HepG2 (cell line): ENCODE data around the gene SLC38A8. TPM values are rescaled to one million over a fixed set of nuclear protein-coding genes. Genes with fewer than 3 reads are reported as not detected.

Experiments
- ATAC-seq: fragments of 200-7000 bp; cut with Tn5 transposase; 3 replicates; pipeline ENCODE4 v1.9.1; 2020; ENCODE audit warnings: mild to moderate bottlenecking, moderate library complexity
- BruUV-seq: library from RNA; stranded (reverse); fragments of 400-500 nt; replicated peaks from 2 replicates; lab custom pipeline; 2021; lab: Mats Ljungman, UMichigan
- CTCF ChIA-PET: fragments of 300-600 bp; formaldehyde crosslinking; extraction: SDS; loops from one replicate; lab custom pipeline; 2021; ENCODE audit warnings: low total read pairs, inconsistent platforms, low intra/inter-chr PET ratio; lab: Yijun Ruan, JAX
- POLR2A ChIA-PET: fragments of 350-600 bp; sonication (Branson Sonifier 250); formaldehyde crosslinking; loops from one replicate; lab custom pipeline; 2020; ENCODE audit warnings: antibody characterized with exemption, inconsistent platforms; lab: Yijun Ruan, JAX
- DNase-seq: peaks from one replicate; pipeline ENCODE4 v3.0.0-alpha.2; 2015; ENCODE audit warnings: low spot score
- FAIRE-seq: peaks from 3 replicates; lab custom pipeline; 2011; peaks lifted over from hg19 to GRCh38; lab: Jason Lieb, UNC
- H2AFZ ChIP-seq: one replicate; pipeline ENCODE4 v1.6.1; 2011; ENCODE audit warnings: low read length, inconsistent platforms
- H3K27ac ChIP-seq: fragments of 300-600 bp; 3 replicates; pipeline ENCODE4 v1.8.0; 2011; ENCODE audit warnings: mixed run types, mild to moderate bottlenecking, mixed read lengths, low read length, inconsistent platforms; ENCODE audit not compliant: insufficient read depth; ENCODE audit errors: extremely low read length
- H3K27me3 ChIP-seq, 2 experiments: fragments of 200-600 bp in 1 of 2; 2 replicates in 1 of 2; 3 replicates in 1 of 2; pipeline versions ENCODE4 v1.6.0 to v1.8.0; 2011; ENCODE audit warnings: low read length in 2 of 2, mild to moderate bottlenecking in 2 of 2, moderate library complexity in 2 of 2, inconsistent platforms in 1 of 2; ENCODE audit not compliant: insufficient read depth in 2 of 2, control insufficient read depth in 1 of 2
- H3K36me3 ChIP-seq, 2 experiments: fragments of 200-600 bp in 1 of 2; replicated peaks in 1 of 2; 2 replicates in 1 of 2; 3 replicates in 1 of 2; pipeline versions ENCODE4 v1.5.1 to v1.8.0; 2011; ENCODE audit warnings: low read length in 2 of 2, inconsistent platforms in 1 of 2; ENCODE audit not compliant: insufficient read depth in 2 of 2, control insufficient read depth in 1 of 2
- H3K4me1 ChIP-seq: 2 replicates; pipeline ENCODE4 v1.5.1; 2012; ENCODE audit warnings: low read length, inconsistent platforms; ENCODE audit not compliant: insufficient read depth
- H3K4me2 ChIP-seq: 2 replicates; pipeline ENCODE4 v1.6.0; 2011; ENCODE audit warnings: low read depth, low read length, inconsistent platforms
- H3K4me3 ChIP-seq, 3 experiments: fragments of 200-600 bp in 1 of 3; sonication (generic), shearing (Covaris generic) in 1 of 3; replicated peaks in 1 of 3; 2 replicates each; pipeline ENCODE4 v1.5.1; 2011 to 2016; ENCODE audit warnings: low read length in 3 of 3, inconsistent platforms in 2 of 3, low read depth in 2 of 3, mild to moderate bottlenecking in 2 of 3, control low read depth in 1 of 3, mixed read lengths in 1 of 3; ENCODE audit not compliant: insufficient read depth in 1 of 3
- H3K79me2 ChIP-seq: one replicate; pipeline ENCODE4 v1.6.1; 2011; ENCODE audit warnings: low read length, inconsistent platforms; ENCODE audit not compliant: insufficient read depth
- H3K9ac ChIP-seq: 2 replicates; pipeline ENCODE4 v1.6.0; 2011; ENCODE audit warnings: mild to moderate bottlenecking, low read depth, low read length, inconsistent platforms; ENCODE audit not compliant: insufficient read depth
- H3K9me3 ChIP-seq: 2 replicates; pipeline ENCODE4 v1.5.1; 2012; ENCODE audit warnings: mild to moderate bottlenecking, low read length
- H4K20me1 ChIP-seq: 2 replicates; pipeline ENCODE4 v1.6.0; 2011; ENCODE audit warnings: inconsistent platforms, mild to moderate bottlenecking, low read length, moderate library complexity; ENCODE audit not compliant: insufficient read depth
- BCL6 ChIP-seq: IDR thresholded peaks from 2 replicates; pipeline ENCODE4 v1.6.1; 2016; ENCODE audit warnings: missing genetic modification reagents, missing compliant biosample characterization
- CEBPG ChIP-seq: IDR thresholded peaks from 2 replicates; pipeline ENCODE4 v1.6.1; 2016
- GABPB1 ChIP-seq: IDR thresholded peaks from 2 replicates; pipeline ENCODE4 v1.6.1; 2016; ENCODE audit warnings: mild to moderate bottlenecking, missing genetic modification reagents, moderate library complexity, missing compliant biosample characterization
- GATAD2A ChIP-seq: IDR thresholded peaks from 2 replicates; pipeline ENCODE4 v1.6.1; 2016
- GTF2F1 ChIP-seq: fragments of 150-350 bp; IDR thresholded peaks from 2 replicates; pipeline ENCODE4 v1.6.1; 2014; ENCODE audit warnings: low read length
- KLF9 ChIP-seq: IDR thresholded peaks from 2 replicates; pipeline ENCODE4 v1.6.1; 2016; ENCODE audit warnings: low read depth
- SMC3 ChIP-seq: IDR thresholded peaks from 2 replicates; pipeline ENCODE4 v1.6.1; 2011; ENCODE audit warnings: low read length, improper control_type of control experiment
- ZKSCAN8 ChIP-seq: IDR thresholded peaks from 2 replicates; pipeline ENCODE4 v1.6.1; 2016; ENCODE audit warnings: borderline replicate concordance, missing genetic modification reagents, missing compliant biosample characterization
- WGBS: methylation state at CpG from one replicate; pipeline ENCODE4 v1.1.6; 2017; ENCODE audit warnings: low lambda C conversion rate; 5-methylcytosine and 5-hydroxymethylcytosine counted together
- in situ Hi-C: cut with HindIII; loops from 2 replicates; pipeline ENCODE4 v1.10.0; 2017; ENCODE audit warnings: low pct_unique_long_range_greater_than_20kb; ENCODE audit not compliant: extremely low pct_ligation_motif_present
- intact Hi-C: fragments of 100-400 bp; cut with micrococcal nuclease; formaldehyde crosslinking; loops from one replicate; pipeline ENCODE4 v1.10.0; 2022; ENCODE audit not compliant: unreplicated experiment
- polyA plus RNA-seq, 8 experiments: library from polyadenylated mRNA; depleted of rRNA in 3 of 8; stranded (reverse) in 7 of 8; unstranded in 1 of 8; fragments of >200 nt; fragmentation: Illumina TruSeq in 4 of 8; extraction: Trizol in 4 of 8; gene quantifications; 2 replicates each; pipeline versions ENCODE4 v1.2.1 to v1.2.3, GENCODE V29; 2011 to 2016; ENCODE audit warnings: low read depth in 4 of 8, missing spikeins in 1 of 8, mixed read lengths in 1 of 8; ENCODE audit not compliant: insufficient read depth in 1 of 8
- total RNA-seq, 5 experiments: library from RNA; depleted of rRNA; stranded (reverse); fragments of >200 nt; fragmentation: Illumina TruSeq; extraction: Trizol; gene quantifications; 2 replicates each; pipeline ENCODE4 v1.2.3, GENCODE V29; 2016; ENCODE audit warnings: low read depth in 1 of 5
- TF ChIP-seq, protein P1 (sequence below): IDR thresholded peaks from 2 replicates; pipeline ENCODE4 v1.6.1; 2016
- TF ChIP-seq, protein P2 (sequence below): sonication (generic); formaldehyde crosslinking; IDR thresholded peaks from 2 replicates; pipeline ENCODE4 v1.4.0; 2020; ENCODE audit warnings: mild to moderate bottlenecking, missing genetic modification reagents
- TF ChIP-seq, protein P3 (sequence below), 2 experiments: fragments of 450-650 bp in 1 of 2; sonication (generic) in 1 of 2; formaldehyde crosslinking; IDR thresholded peaks; 2 replicates each; pipeline versions ENCODE4 v1.5.0 to v1.8.0; 2020 to 2022; ENCODE audit warnings: mild to moderate bottlenecking in 1 of 2, missing genetic modification reagents in 1 of 2
- TF ChIP-seq, protein P4 (sequence below): sonication (generic); formaldehyde crosslinking; IDR thresholded peaks from 2 replicates; pipeline ENCODE4 v1.4.0; 2020; ENCODE audit warnings: missing genetic modification reagents, mild to moderate bottlenecking, borderline replicate concordance

The SLC38A8 gene
- total and polyA plus RNA-seq, 2 of the 13 experiments (the other 11 are each of a cell fraction or from before 2014, with no cell fraction given) = 0.24 to 0.37 TPM

DNA sequence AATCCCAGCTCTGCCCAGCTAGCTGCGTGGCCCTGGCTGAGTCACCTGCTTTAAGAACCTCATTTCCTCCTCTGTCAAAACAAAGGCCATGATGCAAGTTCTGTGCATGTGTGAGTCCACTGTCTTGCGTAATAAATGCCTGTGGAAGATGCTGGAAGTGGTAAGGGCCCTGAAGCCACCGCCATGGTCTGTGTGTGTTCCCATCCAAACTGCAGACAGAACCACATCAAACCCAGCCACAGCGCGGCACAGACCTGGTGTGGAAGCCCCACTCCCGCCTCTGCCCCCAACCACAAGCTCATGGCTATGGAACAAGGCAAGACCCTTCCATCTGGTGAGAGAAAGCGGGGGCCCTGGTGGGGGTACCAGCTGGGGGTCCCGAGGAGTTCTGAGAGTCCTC lies 48.5 kb downstream of the SLC38A8 start:
- peak; percentile 10; the same call in 2 of the 3 replicates for ATAC-seq
- peak; percentile 75 for DNase-seq
- FAIRE-seq = no peak
- ChIA-PET POLR2A (interaction anchor here (3.6 kb wide), 1 partner anchor 20 kb away, joined by 11 read pairs; no protein-coding TSS in a partner anchor), CTCF (no interaction called here)
- Histone ChIP-seq H4K20me1 (no peaks in the 10 kb centered on the region), H3K79me2 (no peaks in the 10 kb centered on the region), H3K4me1 (peaks cover 25% of the 10 kb centered on the region), H3K36me3 (no peaks in the 10 kb centered on the region), H3K9me3 (no peaks in the 10 kb centered on the region), H3K27ac (no peak overlapping the region), H3K9ac (no peak overlapping the region), H3K27me3 (peaks cover 2 to 22% of the 10 kb centered on the region in 2 experiments; a peak in 4 of 5 replicates), H2AFZ (no peak overlapping the region), H3K4me3 (no peak overlapping the region), H3K4me2 (peak overlapping the region; percentile 53; the same call in 1 of the 2 replicates)
- no TSS peak for BruUV-seq
- WGBS = 18% methylated on average over 6 of the region's 8 CpGs
- in situ Hi-C loops = no loop called here
- intact Hi-C loops = no loop called here
- TF ChIP-seq GABPB1 (CRISPR knock-in tag) (peak; percentile 71; the same call in 1 of the 2 replicates), GTF2F1 (no peak), BCL6 (CRISPR knock-in tag) (peak; percentile 29; the same call in 1 of the 2 replicates), CEBPG (CRISPR knock-in tag) (peak; percentile 97), ZKSCAN8 (no peak), SMC3 (peak; percentile 30; the same call in 1 of the 2 replicates), GATAD2A (CRISPR knock-in tag) (peak; percentile 89), KLF9 (CRISPR knock-in tag) (no peak)
- TF ChIP-seq, protein P1, sequence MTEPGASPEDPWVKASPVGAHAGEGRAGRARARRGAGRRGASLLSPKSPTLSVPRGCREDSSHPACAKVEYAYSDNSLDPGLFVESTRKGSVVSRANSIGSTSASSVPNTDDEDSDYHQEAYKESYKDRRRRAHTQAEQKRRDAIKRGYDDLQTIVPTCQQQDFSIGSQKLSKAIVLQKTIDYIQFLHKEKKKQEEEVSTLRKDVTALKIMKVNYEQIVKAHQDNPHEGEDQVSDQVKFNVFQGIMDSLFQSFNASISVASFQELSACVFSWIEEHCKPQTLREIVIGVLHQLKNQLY = 0 out of 2 replicates have a peak, but pooled peaks have one; percentile 18
- TF ChIP-seq, protein P2, sequence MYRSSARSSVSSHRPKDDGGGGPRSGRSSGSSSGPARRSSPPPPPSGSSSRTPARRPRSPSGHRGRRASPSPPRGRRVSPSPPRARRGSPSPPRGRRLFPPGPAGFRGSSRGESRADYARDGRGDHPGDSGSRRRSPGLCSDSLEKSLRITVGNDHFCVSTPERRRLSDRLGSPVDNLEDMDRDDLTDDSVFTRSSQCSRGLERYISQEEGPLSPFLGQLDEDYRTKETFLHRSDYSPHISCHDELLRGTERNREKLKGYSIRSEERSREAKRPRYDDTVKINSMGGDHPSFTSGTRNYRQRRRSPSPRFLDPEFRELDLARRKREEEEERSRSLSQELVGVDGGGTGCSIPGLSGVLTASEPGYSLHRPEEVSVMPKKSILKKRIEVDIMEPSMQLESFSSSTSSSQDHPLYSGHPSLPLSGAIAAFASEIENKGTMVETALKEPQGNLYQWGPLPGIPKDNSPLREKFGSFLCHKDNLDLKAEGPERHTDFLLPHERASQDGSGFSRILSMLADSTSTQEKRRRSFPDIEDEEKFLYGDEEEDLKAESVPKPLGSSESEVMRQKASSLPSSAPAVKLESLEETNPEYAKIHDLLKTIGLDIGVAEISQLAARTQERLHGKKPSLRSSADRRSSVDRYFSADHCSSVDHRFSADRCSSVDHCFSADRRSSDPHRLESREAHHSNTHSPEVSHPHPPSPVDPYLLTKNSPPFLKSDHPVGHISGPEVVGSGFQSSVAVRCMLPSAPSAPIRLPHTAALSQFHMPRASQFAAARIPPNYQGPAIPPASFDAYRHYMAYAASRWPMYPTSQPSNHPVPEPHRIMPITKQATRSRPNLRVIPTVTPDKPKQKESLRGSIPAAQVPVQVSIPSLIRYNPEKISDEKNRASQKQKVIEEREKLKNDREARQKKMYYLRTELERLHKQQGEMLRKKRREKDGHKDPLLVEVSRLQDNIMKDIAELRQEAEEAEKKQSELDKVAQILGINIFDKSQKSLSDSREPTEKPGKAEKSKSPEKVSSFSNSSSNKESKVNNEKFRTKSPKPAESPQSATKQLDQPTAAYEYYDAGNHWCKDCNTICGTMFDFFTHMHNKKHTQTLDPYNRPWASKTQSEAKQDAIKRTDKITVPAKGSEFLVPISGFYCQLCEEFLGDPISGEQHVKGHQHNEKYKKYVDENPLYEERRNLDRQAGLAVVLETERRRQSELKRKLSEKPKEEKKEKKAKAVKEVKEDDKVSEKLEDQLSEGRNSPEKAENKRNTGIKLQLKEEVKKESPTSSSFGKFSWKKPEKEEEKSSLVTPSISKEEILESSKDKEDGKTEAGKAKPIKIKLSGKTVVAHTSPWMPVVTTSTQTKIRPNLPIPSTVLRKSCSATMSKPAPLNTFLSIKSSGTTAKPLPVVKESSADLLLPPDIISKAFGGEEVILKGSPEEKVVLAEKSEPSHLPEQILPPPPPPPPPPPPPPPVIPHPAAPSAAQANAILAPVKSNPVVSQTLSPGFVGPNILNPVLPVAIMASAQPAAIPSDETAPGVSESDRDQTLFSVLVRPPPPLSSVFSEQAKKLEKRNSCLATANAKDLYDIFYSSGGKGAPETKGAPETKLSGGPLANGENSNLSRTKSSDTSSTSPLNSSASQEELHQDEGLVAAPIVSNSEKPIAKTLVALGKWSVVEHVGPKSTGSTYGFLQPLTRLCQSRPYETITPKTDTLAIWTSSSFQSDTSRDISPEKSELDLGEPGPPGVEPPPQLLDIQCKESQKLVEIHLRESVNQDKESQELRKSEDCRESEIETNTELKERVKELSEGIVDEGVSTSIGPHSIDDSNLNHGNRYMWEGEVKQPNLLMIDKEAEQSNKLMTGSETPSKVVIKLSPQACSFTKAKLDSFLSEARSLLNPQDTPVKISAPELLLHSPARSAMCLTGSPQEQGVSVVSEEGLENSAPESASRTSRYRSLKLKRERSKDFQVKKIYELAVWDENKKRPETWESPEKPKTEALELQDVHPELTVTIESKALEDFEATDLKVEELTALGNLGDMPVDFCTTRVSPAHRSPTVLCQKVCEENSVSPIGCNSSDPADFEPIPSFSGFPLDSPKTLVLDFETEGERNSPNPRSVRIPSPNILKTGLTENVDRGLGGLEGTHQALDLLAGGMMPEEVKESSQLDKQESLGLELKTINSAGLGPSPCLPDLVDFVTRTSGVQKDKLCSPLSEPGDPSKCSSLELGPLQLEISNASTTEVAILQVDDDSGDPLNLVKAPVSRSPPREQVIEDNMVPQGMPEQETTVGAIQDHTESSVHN (CRISPR knock-in tag) = peak; percentile 63; the same call in 1 of the 2 replicates
- TF ChIP-seq, protein P3, sequence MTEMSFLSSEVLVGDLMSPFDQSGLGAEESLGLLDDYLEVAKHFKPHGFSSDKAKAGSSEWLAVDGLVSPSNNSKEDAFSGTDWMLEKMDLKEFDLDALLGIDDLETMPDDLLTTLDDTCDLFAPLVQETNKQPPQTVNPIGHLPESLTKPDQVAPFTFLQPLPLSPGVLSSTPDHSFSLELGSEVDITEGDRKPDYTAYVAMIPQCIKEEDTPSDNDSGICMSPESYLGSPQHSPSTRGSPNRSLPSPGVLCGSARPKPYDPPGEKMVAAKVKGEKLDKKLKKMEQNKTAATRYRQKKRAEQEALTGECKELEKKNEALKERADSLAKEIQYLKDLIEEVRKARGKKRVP (CRISPR knock-in tag; IDR thresholded peaks at IDR 0.05) = peak in 1 of 2 experiments; percentile 98; a peak in 2 of 4 replicates
- TF ChIP-seq, protein P4, sequence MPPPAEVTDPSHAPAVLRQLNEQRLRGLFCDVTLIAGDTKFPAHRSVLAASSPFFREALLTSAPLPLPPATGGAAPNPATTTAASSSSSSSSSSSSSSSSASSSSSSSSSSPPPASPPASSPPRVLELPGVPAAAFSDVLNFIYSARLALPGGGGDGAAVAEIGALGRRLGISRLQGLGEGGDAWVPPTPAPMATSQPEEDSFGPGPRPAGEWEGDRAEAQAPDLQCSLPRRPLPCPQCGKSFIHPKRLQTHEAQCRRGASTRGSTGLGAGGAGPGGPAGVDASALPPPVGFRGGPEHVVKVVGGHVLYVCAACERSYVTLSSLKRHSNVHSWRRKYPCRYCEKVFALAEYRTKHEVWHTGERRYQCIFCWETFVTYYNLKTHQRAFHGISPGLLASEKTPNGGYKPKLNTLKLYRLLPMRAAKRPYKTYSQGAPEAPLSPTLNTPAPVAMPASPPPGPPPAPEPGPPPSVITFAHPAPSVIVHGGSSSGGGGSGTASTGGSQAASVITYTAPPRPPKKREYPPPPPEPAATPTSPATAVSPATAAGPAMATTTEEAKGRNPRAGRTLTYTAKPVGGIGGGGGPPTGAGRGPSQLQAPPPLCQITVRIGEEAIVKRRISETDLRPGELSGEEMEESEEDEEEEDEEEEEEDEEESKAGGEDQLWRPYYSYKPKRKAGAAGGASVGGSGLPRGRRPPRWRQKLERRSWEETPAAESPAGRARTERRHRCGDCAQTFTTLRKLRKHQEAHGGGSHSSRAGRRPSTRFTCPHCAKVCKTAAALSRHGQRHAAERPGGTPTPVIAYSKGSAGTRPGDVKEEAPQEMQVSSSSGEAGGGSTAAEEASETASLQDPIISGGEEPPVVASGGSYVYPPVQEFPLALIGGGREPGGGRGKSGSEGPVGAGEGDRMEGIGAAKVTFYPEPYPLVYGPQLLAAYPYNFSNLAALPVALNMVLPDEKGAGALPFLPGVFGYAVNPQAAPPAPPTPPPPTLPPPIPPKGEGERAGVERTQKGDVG (CRISPR knock-in tag) = no peak
